GM12873 (cell line): ENCODE results near the gene LRRC30.

ENCODE experiments used
- CTCF ChIP-seq: IDR thresholded peaks from 2 replicates; pipeline ENCODE4 v1.5.1; 2012; ENCODE audit warnings: low read depth, mild to moderate bottlenecking, moderate library complexity, low read length, control low read depth; ENCODE audit not compliant: insufficient read depth; ENCODE audit errors: missing control alignments

The LRRC30 gene

GRCh38 chr18:7237673-7238272 lies 6.9 kb downstream of the LRRC30 start:
- TF ChIP-seq CTCF: no peak

- TF ChIP-seq CTCF: no peak
Observed at GRCh38 chr18:7242926-7243325, 12.0 kb downstream of the LRRC30 start.

- TF ChIP-seq CTCF: no peak
Observed at GRCh38 chr18:7248877-7249276, 18.0 kb downstream of the LRRC30 start.

GRCh38 chr18:7254163-7254562 lies 23.3 kb downstream of the LRRC30 start:
- TF ChIP-seq CTCF: no peak

- TF ChIP-seq CTCF: no peak
Observed at GRCh38 chr18:7255054-7255453, 24.2 kb downstream of the LRRC30 start.

- no peak for TF ChIP-seq CTCF
Observed at GRCh38 chr18:7255643-7256042, 24.8 kb downstream of the LRRC30 start.

GRCh38 chr18:7256618-7257425 lies 25.9 kb downstream of the LRRC30 start:
- TF ChIP-seq CTCF: no peak
